Measurements from ENCODE around the gene IGSF5.

GRCh38 chr21:39700318-39700717 is 44.7 kb upstream of the IGSF5 start:
- no peak for TF ChIP-seq CTCF (IDR thresholded peaks at IDR 0.05)
- no peak for TF ChIP-seq POLR2A (IDR thresholded peaks at IDR 0.05)
